ENCODE results near the gene C1orf21.

Gene C1orf21

GRCh38 chr1:184574588-184574987 is 187.8 kb downstream of the C1orf21 start:
- DNase-seq (ENCODE audit: low read depth): no peak
- no peak overlapping the region for H3K4me3 ChIP-seq (ENCODE audit: low read length)
- no peak for TF ChIP-seq CTCF (IDR thresholded peaks at IDR 0.05; ENCODE audit: insufficient read depth, low read depth, low read length, missing control alignments)

GRCh38 chr1:184576822-184577221 is 190.0 kb downstream of the C1orf21 start:
- no peak for DNase-seq (ENCODE audit: low read depth)
- TF ChIP-seq CTCF (IDR thresholded peaks at IDR 0.05; ENCODE audit: insufficient read depth, low read depth, low read length, missing control alignments): no peak
- no peak overlapping the region for H3K4me3 ChIP-seq (ENCODE audit: low read length)

GRCh38 chr1:184577319-184577718 is 190.5 kb downstream of the C1orf21 start:
- no peak overlapping the region for H3K4me3 ChIP-seq (ENCODE audit: low read length)
- no peak for DNase-seq (ENCODE audit: low read depth)
- no peak for TF ChIP-seq CTCF (IDR thresholded peaks at IDR 0.05; ENCODE audit: insufficient read depth, low read depth, low read length, missing control alignments)

GRCh38 chr1:184582411-184582810 is 195.6 kb downstream of the C1orf21 start:
- TF ChIP-seq CTCF (IDR thresholded peaks at IDR 0.05; ENCODE audit: insufficient read depth, low read depth, low read length, missing control alignments): no peak
- no peak overlapping the region for H3K4me3 ChIP-seq (ENCODE audit: low read length)

GRCh38 chr1:184583849-184584248 is 197.0 kb downstream of the C1orf21 start:
- TF ChIP-seq CTCF (IDR thresholded peaks at IDR 0.05; ENCODE audit: insufficient read depth, low read depth, low read length, missing control alignments): no peak

More at GRCh38 chr1:184582411-184582810, 195.6 kb downstream of the C1orf21 start:
- DNase-seq (ENCODE audit: low read depth): no peak

GRCh38 chr1:184588701-184589100 is 201.9 kb downstream of the C1orf21 start:
- TF ChIP-seq CTCF (IDR thresholded peaks at IDR 0.05; ENCODE audit: insufficient read depth, low read depth, low read length, missing control alignments): no peak
- DNase-seq (ENCODE audit: low read depth): no peak
- H3K4me3 ChIP-seq (ENCODE audit: low read length): no peak overlapping the region

More at GRCh38 chr1:184583849-184584248, 197.0 kb downstream of the C1orf21 start:
- DNase-seq (ENCODE audit: low read depth): no peak
- no peak overlapping the region for H3K4me3 ChIP-seq (ENCODE audit: low read length)

GRCh38 chr1:184590163-184590750 is 203.4 kb downstream of the C1orf21 start:
- TF ChIP-seq CTCF (IDR thresholded peaks at IDR 0.05; ENCODE audit: insufficient read depth, low read depth, low read length, missing control alignments): no peak
- peak; percentile 93 for DNase-seq (ENCODE audit: low read depth)
- H3K4me3 ChIP-seq (ENCODE audit: low read length): no peak overlapping the region
